Transverse colon (tissue), 4 donors: ENCODE measurements around the gene PES1. TPM values are rescaled to one million over a fixed set of nuclear protein-coding genes. Genes with fewer than 3 reads are reported as not detected.

ENCODE experiments used
- DNase-seq: peaks from one replicate; pipeline ENCODE4 v3.0.0-alpha.2; 2019
- H3K27ac ChIP-seq, 4 donors: fragments of 200-600 bp; sonication (generic); 2 replicates each; pipeline ENCODE4 v1.5.1; 2016 to 2018; ENCODE audit warnings: inconsistent platforms in 4 of 4
- H3K27me3 ChIP-seq: fragments of 200-600 bp; sonication (generic); 2 replicates; pipeline ENCODE4 v1.5.1; 2017; ENCODE audit warnings: inconsistent platforms
- H3K36me3 ChIP-seq, 4 donors: fragments of 200-600 bp; sonication (generic); 2 replicates each; pipeline ENCODE4 v1.5.1; 2017 to 2019; ENCODE audit warnings: inconsistent platforms in 4 of 4
- H3K4me1 ChIP-seq, 4 donors: fragments of 200-600 bp; sonication (generic); 2 replicates each; pipeline ENCODE4 v1.5.1; 2017 to 2020; ENCODE audit warnings: inconsistent platforms in 4 of 4
- H3K4me3 ChIP-seq, 4 donors: fragments of 200-600 bp; sonication (generic); 1 replicate in 1 of 4; 2 replicates in 3 of 4; pipeline versions ENCODE4 v1.5.1 to v1.6.1; 2017 to 2019; ENCODE audit warnings: inconsistent platforms in 4 of 4
- H3K9me3 ChIP-seq, 2 donors: fragments of 200-600 bp; sonication (generic); 2 replicates each; pipeline ENCODE4 v1.5.1; 2017 to 2019; ENCODE audit warnings: inconsistent platforms in 2 of 2
- EP300 ChIP-seq: sonication (generic); formaldehyde crosslinking; IDR thresholded peaks from one replicate; pipeline ENCODE4 v1.6.1; 2017; ENCODE audit warnings: antibody characterized with exemption, low read depth
- POLR2A ChIP-seq: fragments of 450-650 bp; IDR thresholded peaks from one replicate; pipeline ENCODE4 v1.6.1; 2016; ENCODE audit warnings: antibody characterized with exemption, mild to moderate bottlenecking, moderate library complexity
- POLR2AphosphoS5 ChIP-seq, 3 donors: sonication (generic); formaldehyde crosslinking; IDR thresholded peaks; one replicate each; pipeline ENCODE4 v1.6.1; 2016; ENCODE audit warnings: antibody characterized with exemption in 3 of 3
- WGBS, 2 donors: methylation state at CpG; one replicate each; pipeline ENCODE4 v1.1.5; 2018; ENCODE audit warnings: low coverage in 1 of 2; 5-methylcytosine and 5-hydroxymethylcytosine counted together
- in situ Hi-C, 4 donors: fragments of 200-750 bp; cut with MboI; loops; one replicate each; pipeline versions ENCODE4 v1.15.0 to v1.15.1; 2017; ENCODE audit warnings: low sequenced_read_pairs in 3 of 4, low pct_ligation_motif_present in 1 of 4, low pct_unique_long_range_greater_than_20kb in 1 of 4
- intact Hi-C: fragments of 100-400 bp; cut with DNase I; formaldehyde crosslinking; loops from one replicate; pipeline ENCODE4 v1.15.1; 2023; ENCODE audit warnings: low total_unique reads
- total RNA-seq, 4 donors: library from RNA; depleted of rRNA; stranded (reverse); fragments of >200 nt; gene quantifications; one replicate each; pipeline ENCODE4 v1.1.0, GENCODE V29; 2016
- TF ChIP-seq, protein P1 (sequence below), 5 experiments: fragments of 200-600 bp in 3 of 5; fragments of 450-650 bp in 2 of 5; sonication (generic) in 3 of 5; IDR thresholded peaks; 1 replicate in 2 of 5; 2 replicates in 3 of 5; pipeline ENCODE4 v1.5.1; 2016 to 2017; ENCODE audit warnings: antibody characterized with exemption in 5 of 5, inconsistent platforms in 3 of 5, mild to moderate bottlenecking in 2 of 5, moderate library complexity in 1 of 5

PES1 gene
- total RNA-seq, 4 donors from 2014 or later = 13.5 to 39.5 (median 30.6) TPM

DNA sequence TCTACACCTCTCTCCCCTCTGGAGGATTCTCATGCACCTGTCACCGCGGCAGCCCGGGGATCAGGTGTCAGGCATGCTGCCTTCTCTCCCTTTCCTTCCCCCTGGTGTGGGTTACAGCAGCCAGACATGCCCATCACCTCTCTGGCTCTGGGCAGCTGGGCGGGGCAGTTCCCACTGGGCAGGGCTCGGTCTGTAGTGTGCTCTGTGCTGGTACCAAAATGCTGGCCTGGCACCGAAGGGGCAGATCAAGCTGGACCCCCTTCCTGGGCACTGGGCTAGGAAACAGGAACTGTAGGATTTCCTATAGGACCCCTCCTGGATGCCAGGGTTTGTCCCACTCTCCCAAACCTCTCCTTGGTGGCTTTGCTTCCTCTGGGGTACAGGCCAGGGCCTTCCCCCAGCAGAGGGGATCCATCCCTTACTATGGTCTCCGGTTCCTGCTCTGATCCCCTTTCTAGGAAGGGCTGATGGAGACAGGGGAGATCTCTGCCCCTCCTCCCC is 18.1 kb downstream of the PES1 start:
- Histone ChIP-seq H3K4me3 (peak overlapping the region in 2 of 4 donors; percentile 34 to 53), H3K9me3 (no peaks in the 10 kb centered on the region), H3K27me3 (no peaks in the 10 kb centered on the region), H3K4me1 (peaks cover 3 to 41% (median 31%) of the 10 kb centered on the region in 4 donors), H3K27ac (peak overlapping the region; percentile 75 to 89 (median 85)), H3K36me3 (peaks cover 0 to 21% (median 10%) of the 10 kb centered on the region in 4 donors)
- intact Hi-C loops = no loop called here
- 39% methylated on average over 7 of the region's 7 CpGs; no CpG with 5 or more reads in 1 of the 2 donors for WGBS, 2 donors
- peak; percentile 49 for DNase-seq
- TF ChIP-seq, protein P1, sequence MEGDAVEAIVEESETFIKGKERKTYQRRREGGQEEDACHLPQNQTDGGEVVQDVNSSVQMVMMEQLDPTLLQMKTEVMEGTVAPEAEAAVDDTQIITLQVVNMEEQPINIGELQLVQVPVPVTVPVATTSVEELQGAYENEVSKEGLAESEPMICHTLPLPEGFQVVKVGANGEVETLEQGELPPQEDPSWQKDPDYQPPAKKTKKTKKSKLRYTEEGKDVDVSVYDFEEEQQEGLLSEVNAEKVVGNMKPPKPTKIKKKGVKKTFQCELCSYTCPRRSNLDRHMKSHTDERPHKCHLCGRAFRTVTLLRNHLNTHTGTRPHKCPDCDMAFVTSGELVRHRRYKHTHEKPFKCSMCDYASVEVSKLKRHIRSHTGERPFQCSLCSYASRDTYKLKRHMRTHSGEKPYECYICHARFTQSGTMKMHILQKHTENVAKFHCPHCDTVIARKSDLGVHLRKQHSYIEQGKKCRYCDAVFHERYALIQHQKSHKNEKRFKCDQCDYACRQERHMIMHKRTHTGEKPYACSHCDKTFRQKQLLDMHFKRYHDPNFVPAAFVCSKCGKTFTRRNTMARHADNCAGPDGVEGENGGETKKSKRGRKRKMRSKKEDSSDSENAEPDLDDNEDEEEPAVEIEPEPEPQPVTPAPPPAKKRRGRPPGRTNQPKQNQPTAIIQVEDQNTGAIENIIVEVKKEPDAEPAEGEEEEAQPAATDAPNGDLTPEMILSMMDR (IDR thresholded peaks at IDR 0.05) = no peak
- TF ChIP-seq EP300 (no peak), POLR2A (no peak), POLR2AphosphoS5 (IDR thresholded peaks at IDR 0.05) (no peak)
- in situ Hi-C loops = no loop called here

DNA sequence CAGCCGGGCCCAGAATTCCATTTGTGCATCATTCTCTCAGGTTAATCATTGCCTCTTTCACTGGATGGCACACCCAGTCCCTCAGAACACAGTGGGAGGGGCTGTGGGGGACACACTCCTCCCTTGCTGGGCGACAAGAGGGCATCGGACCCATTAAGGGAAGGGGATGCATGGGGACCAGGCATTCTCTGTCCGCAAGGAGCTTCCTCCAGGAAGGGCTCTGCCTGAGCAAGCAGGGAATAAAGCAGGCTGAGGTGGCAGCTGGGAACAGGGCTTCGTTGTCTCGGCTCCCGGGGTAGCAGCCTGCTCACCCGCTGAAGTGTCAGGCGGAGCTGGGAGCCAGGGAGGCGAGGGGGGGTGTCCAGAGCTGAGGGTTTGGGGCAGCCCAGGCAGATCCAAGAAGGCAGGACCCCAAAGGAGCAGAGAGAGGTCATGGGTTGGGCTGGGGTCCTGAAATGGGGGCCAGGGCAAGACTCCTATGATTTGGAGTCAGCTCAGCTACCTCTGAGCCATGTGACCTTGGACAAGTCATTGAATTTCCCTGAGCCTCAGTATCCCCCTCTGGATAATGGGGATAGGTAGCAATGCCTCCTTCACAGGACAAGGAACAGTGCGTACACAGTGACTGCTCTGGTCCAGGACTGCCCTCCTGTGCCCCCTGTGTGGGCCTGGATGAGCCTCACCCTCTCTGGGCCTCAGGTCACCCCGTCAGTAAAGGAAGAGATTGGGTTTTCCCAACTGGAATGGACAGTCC is 18.7 kb downstream of the PES1 start:
- in situ Hi-C loops (no loop called here), intact Hi-C loops (no loop called here)
- Histone ChIP-seq H3K9me3 (no peaks in the 10 kb centered on the region), H3K36me3 (peaks cover 0 to 14% (median 6%) of the 10 kb centered on the region in 4 donors), H3K27ac (peak overlapping the region; percentile 75 to 89 (median 85)), H3K4me3 (no peak overlapping the region), H3K27me3 (no peaks in the 10 kb centered on the region), H3K4me1 (peaks cover 3 to 41% (median 31%) of the 10 kb centered on the region in 4 donors)
- peak; percentile 66 for DNase-seq
- WGBS, 2 donors = 33% methylated on average over 12 of the region's 12 CpGs; no CpG with 5 or more reads in 1 of the 2 donors
- no peak for TF ChIP-seq POLR2AphosphoS5 (IDR thresholded peaks at IDR 0.05)
- TF ChIP-seq, protein P1 (IDR thresholded peaks at IDR 0.05) = no peak
- TF ChIP-seq POLR2A = no peak

DNA sequence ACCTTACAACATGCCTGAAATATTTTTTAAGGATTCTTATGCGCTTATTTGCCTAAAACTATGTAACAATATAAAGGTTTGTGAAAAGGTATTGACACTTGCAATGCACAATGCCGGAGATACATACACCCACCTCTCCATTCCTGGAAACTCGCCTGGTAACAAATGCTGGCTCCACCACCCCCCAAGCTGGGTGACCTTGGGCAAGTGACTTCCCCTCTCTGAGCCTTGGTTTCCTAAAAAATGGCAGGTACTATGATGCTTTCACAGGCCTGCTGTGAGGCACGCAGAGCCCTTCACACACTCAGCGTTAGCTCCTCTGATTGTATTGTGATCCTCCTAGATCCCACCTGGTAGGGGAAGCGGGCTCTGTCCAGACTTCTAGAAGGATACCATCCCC is 19.5 kb downstream of the PES1 start:
- Histone ChIP-seq H3K4me1 (peaks cover 3 to 41% (median 31%) of the 10 kb centered on the region in 4 donors), H3K9me3 (no peaks in the 10 kb centered on the region), H3K27ac (peak overlapping the region in 1 of 4 donors; percentile 84), H3K36me3 (peaks cover 0 to 6% (median 3%) of the 10 kb centered on the region in 4 donors), H3K4me3 (no peak overlapping the region), H3K27me3 (no peaks in the 10 kb centered on the region)
- DNase-seq = no peak
- intact Hi-C loops = no loop called here
- TF ChIP-seq, protein P1 (IDR thresholded peaks at IDR 0.05) = no peak
- no peak for TF ChIP-seq EP300
- TF ChIP-seq POLR2A = no peak
- no peak for TF ChIP-seq POLR2AphosphoS5 (IDR thresholded peaks at IDR 0.05)
- WGBS, 2 donors = 88 to 100% methylated on average over 2 to 6 of the region's 6 CpGs
- in situ Hi-C loops = no loop called here

DNA sequence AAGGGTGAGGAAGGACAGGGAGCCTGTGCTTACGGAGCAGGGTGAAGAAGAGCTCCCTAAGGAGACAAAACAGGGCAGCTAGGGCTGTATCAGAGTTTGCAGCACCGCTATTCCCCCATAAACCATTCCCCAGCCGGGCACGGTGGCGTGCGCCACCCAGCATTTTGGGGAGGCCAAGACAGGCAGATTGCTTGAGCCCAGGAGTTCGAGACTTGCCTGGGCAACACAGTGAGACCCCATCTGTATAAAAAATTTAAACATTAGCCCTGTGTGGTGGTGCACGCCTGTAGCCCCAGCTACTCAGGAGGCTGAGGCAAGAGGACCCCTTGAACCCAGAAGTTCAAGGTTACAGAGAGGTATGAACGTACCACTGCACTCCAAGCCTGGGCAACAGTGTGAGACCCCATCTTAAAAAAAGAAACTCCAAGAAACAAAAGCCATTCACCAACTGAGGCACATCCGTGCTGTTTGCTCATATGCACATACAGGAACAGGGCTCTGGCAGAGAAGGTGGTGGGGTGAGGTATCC is 22.0 kb downstream of the PES1 start:
- DNase-seq = no peak
- in situ Hi-C loops = no loop called here
- intact Hi-C loops = loop anchor here (1.0 kb wide), 1 partner anchor 17 kb away; no protein-coding TSS in a partner anchor
- Histone ChIP-seq H3K4me1 (peaks cover under 1 to 33% (median 22%) of the 10 kb centered on the region in 4 donors), H3K27ac (no peak overlapping the region), H3K27me3 (no peaks in the 10 kb centered on the region), H3K4me3 (no peak overlapping the region), H3K36me3 (no peaks in the 10 kb centered on the region), H3K9me3 (no peaks in the 10 kb centered on the region)
- WGBS, 2 donors = 87 to 100% methylated on average over 1 to 10 of the region's 10 CpGs
- TF ChIP-seq EP300 (no peak), POLR2AphosphoS5 (IDR thresholded peaks at IDR 0.05) (no peak), POLR2A (no peak)
- TF ChIP-seq, protein P1 (IDR thresholded peaks at IDR 0.05) = no peak
